Progenitor cell of endocrine pancreas (in vitro differentiated cells): ENCODE results near the gene FNDC3A. TPM values are rescaled to one million over a fixed set of nuclear protein-coding genes. Genes with fewer than 3 reads are reported as not detected.

Source experiments
- DNase-seq: peaks from one replicate; pipeline ENCODE4 v3.0.0; 2021; ENCODE audit warnings: low spot score; ENCODE audit not compliant: unreplicated experiment
- H3K27ac Mint-ChIP-seq: 2 replicates; pipeline ENCODE4 v1.8.0; 2021; ENCODE audit warnings: mild to moderate bottlenecking, moderate library complexity, mixed read lengths
- H3K27me3 Mint-ChIP-seq: 2 replicates; pipeline ENCODE4 v1.8.0; 2021; ENCODE audit warnings: mixed read lengths
- H3K36me3 Mint-ChIP-seq: 2 replicates; pipeline ENCODE4 v1.8.0; 2022; ENCODE audit warnings: mixed read lengths; ENCODE audit not compliant: insufficient read depth
- H3K4me1 Mint-ChIP-seq: 2 replicates; pipeline ENCODE4 v1.8.0; 2021; ENCODE audit warnings: low read depth, mixed read lengths
- H3K4me3 Mint-ChIP-seq: 2 replicates; pipeline ENCODE4 v1.8.0; 2021; ENCODE audit warnings: low read depth, mild to moderate bottlenecking, moderate library complexity, mixed read lengths
- H3K9me3 Mint-ChIP-seq: 2 replicates; pipeline ENCODE4 v1.8.0; 2021; ENCODE audit warnings: low read depth, mixed read lengths
- total RNA-seq: library from RNA; stranded (reverse); gene quantifications from 2 replicates; pipeline ENCODE4 v1.2.1, GENCODE V29; 2021
- TF ChIP-seq, protein P1 (sequence below): fragments of 200-600 bp; sonication (generic); IDR thresholded peaks from one replicate; pipeline ENCODE4 v1.5.0; 2021; ENCODE audit warnings: antibody characterized with exemption, mild to moderate bottlenecking; ENCODE audit not compliant: unreplicated experiment

FNDC3A gene
- total RNA-seq, 1 donor from 2014 or later: 116 TPM

DNA sequence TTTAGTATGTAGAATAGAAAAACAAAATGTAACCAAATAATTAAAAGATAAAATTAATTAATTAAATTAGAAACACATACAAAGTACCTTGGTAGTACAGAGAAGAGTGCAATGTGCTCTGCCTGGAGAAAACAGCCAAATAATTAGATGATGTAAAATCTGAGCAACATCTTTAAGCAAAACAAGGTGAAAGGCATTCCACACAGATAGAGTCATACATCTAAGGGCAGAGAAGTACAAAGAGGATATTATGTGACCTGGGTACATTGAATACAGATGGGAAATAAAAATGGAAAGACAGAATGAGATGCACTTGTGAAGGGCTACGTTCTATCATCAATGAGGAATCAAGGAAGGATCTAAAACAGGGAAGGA, 25.2 kb upstream of the FNDC3A start:
- DNase-seq: no peak
- Mint-ChIP-seq H3K4me3 (no peak overlapping the region), H3K9me3 (no peaks in the 10 kb centered on the region), H3K4me1 (peaks cover 19% of the 10 kb centered on the region), H3K36me3 (no peaks in the 10 kb centered on the region), H3K27me3 (no peaks in the 10 kb centered on the region), H3K27ac (no peak overlapping the region)
- TF ChIP-seq, protein P1, sequence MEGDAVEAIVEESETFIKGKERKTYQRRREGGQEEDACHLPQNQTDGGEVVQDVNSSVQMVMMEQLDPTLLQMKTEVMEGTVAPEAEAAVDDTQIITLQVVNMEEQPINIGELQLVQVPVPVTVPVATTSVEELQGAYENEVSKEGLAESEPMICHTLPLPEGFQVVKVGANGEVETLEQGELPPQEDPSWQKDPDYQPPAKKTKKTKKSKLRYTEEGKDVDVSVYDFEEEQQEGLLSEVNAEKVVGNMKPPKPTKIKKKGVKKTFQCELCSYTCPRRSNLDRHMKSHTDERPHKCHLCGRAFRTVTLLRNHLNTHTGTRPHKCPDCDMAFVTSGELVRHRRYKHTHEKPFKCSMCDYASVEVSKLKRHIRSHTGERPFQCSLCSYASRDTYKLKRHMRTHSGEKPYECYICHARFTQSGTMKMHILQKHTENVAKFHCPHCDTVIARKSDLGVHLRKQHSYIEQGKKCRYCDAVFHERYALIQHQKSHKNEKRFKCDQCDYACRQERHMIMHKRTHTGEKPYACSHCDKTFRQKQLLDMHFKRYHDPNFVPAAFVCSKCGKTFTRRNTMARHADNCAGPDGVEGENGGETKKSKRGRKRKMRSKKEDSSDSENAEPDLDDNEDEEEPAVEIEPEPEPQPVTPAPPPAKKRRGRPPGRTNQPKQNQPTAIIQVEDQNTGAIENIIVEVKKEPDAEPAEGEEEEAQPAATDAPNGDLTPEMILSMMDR: no peak

DNA sequence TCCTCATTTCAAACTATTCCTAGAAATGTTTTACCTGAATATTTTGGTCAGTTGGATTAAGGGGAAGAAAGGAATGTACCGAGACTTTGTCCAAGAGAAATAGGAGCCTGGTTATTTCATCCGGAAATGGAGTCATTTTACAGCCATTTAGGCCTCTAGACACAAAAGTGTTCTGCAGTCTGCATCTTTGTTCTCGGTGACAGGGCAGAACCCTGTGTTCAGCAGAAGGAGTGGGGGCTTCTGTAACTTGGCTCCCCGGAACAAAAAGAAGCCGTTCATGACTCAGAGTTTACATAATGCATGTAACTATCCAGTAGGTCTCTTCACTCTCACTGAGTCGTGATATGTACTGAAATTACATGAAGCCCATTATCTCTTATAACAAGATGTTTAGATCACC, 21.6 kb upstream of the FNDC3A start:
- H3K9me3 Mint-ChIP-seq: no peaks in the 10 kb centered on the region
- TF ChIP-seq, protein P1: no peak
- H3K4me1 Mint-ChIP-seq: peaks cover 13% of the 10 kb centered on the region
- H3K36me3 Mint-ChIP-seq: no peaks in the 10 kb centered on the region
- no peak for DNase-seq
- H3K4me3 Mint-ChIP-seq: no peak overlapping the region
- H3K27me3 Mint-ChIP-seq: no peaks in the 10 kb centered on the region
- H3K27ac Mint-ChIP-seq: no peak overlapping the region

DNA sequence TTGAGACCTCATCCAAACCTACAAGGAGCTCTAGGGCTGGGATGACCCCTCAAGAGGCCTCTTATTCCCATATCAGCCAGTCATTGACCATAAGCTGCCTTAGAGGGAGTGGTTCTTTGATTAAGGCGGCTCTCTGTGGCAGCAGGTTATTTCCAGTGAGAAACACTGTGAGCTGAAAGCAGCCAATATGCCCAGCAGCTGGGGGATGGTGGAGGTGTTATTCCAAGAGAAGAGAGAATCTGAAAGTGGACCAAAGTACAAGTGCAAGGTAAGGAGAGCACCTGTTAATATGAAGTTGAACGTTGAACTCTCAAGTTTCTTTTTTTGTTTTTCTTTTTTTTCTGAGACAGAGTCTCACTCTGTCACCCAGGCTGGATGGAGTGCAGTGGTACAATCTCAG, 20.2 kb upstream of the FNDC3A start:
- no peak for DNase-seq
- no peak overlapping the region for H3K4me3 Mint-ChIP-seq
- no peak overlapping the region for H3K27ac Mint-ChIP-seq
- TF ChIP-seq, protein P1: no peak
- peaks cover 2% of the 10 kb centered on the region for H3K4me1 Mint-ChIP-seq
- no peaks in the 10 kb centered on the region for H3K9me3 Mint-ChIP-seq
- no peaks in the 10 kb centered on the region for H3K36me3 Mint-ChIP-seq
- H3K27me3 Mint-ChIP-seq: no peaks in the 10 kb centered on the region

DNA sequence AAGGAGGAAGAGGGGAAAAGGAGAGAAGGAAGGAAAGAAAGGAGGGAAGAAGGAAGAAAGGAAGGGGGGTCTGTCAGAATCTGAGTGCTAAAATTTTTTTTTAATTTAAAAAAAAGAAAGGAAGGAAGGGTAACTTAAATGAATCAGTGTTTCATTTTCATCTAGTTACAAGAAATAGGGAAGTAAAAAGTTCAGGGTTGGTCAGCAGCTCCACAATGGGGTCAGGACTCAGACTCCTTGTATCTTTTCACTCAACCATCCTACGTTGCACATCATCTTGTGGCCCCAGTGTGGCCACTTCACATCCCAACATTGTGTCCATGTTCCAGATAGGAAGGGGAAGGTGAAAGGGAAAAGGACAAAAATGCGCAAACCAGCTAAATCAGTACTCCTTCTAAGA, 14.3 kb upstream of the FNDC3A start:
- Mint-ChIP-seq H3K27me3 (no peaks in the 10 kb centered on the region), H3K36me3 (no peaks in the 10 kb centered on the region), H3K27ac (no peak overlapping the region), H3K4me1 (no peaks in the 10 kb centered on the region), H3K4me3 (no peak overlapping the region), H3K9me3 (no peaks in the 10 kb centered on the region)
- TF ChIP-seq, protein P1: no peak
- DNase-seq: no peak

GRCh38 chr13:48962281-48962680, 13.4 kb upstream of the FNDC3A start:
- no peaks in the 10 kb centered on the region for H3K4me1 Mint-ChIP-seq
- H3K9me3 Mint-ChIP-seq: no peaks in the 10 kb centered on the region
- H3K27ac Mint-ChIP-seq: no peak overlapping the region
- no peaks in the 10 kb centered on the region for H3K27me3 Mint-ChIP-seq
- TF ChIP-seq, protein P1: no peak
- no peak for DNase-seq
- no peaks in the 10 kb centered on the region for H3K36me3 Mint-ChIP-seq
- no peak overlapping the region for H3K4me3 Mint-ChIP-seq
